ENCODE results near the gene GPR37.

GPR37 gene

GRCh38 chr7:124780056-124780455 is 14.5 kb upstream of the GPR37 start:
- intact Hi-C loops (cut with DNase I; ENCODE audit: low total_unique reads) = no loop called here
- Histone ChIP-seq H3K36me3 (no peaks in the 10 kb centered on the region), H3K9me3 (no peaks in the 10 kb centered on the region), H3K27ac (no peak overlapping the region), H3K4me1 (no peaks in the 10 kb centered on the region), H3K4me3 (no peak overlapping the region), H3K27me3 (peaks cover 0 to 5% of the 10 kb centered on the region in 2 donors)
- no peak for DNase-seq
- no peak for TF ChIP-seq CTCF (IDR thresholded peaks at IDR 0.05)

GRCh38 chr7:124779620-124780019 is 14.0 kb upstream of the GPR37 start:
- no peak for DNase-seq
- Histone ChIP-seq H3K4me3 (no peak overlapping the region), H3K27me3 (peaks cover 0 to 5% of the 10 kb centered on the region in 2 donors), H3K36me3 (no peaks in the 10 kb centered on the region), H3K9me3 (no peaks in the 10 kb centered on the region), H3K27ac (no peak overlapping the region), H3K4me1 (no peaks in the 10 kb centered on the region)
- intact Hi-C loops (cut with DNase I; ENCODE audit: low total_unique reads) = no loop called here
- no peak for TF ChIP-seq CTCF (IDR thresholded peaks at IDR 0.05)

GRCh38 chr7:124779194-124779593 is 13.6 kb upstream of the GPR37 start:
- no peak for DNase-seq
- Histone ChIP-seq H3K36me3 (no peaks in the 10 kb centered on the region), H3K27ac (no peak overlapping the region), H3K4me3 (no peak overlapping the region), H3K4me1 (no peaks in the 10 kb centered on the region), H3K9me3 (no peaks in the 10 kb centered on the region), H3K27me3 (peaks cover 0 to 5% of the 10 kb centered on the region in 2 donors)
- intact Hi-C loops (cut with DNase I; ENCODE audit: low total_unique reads) = no loop called here
- no peak for TF ChIP-seq CTCF (IDR thresholded peaks at IDR 0.05)

- Histone ChIP-seq H3K9me3 (no peaks in the 10 kb centered on the region), H3K4me3 (no peak overlapping the region), H3K4me1 (no peaks in the 10 kb centered on the region), H3K27ac (no peak overlapping the region), H3K27me3 (peaks cover 0 to 5% of the 10 kb centered on the region in 2 donors), H3K36me3 (no peaks in the 10 kb centered on the region)
- no peak for TF ChIP-seq CTCF (IDR thresholded peaks at IDR 0.05)
- DNase-seq = no peak
- intact Hi-C loops (cut with DNase I; ENCODE audit: low total_unique reads) = no loop called here
These were observed 11.7 kb upstream of the GPR37 start for GRCh38 chr7:124777268-124777667.

- Histone ChIP-seq H3K4me1 (no peaks in the 10 kb centered on the region), H3K36me3 (no peaks in the 10 kb centered on the region), H3K4me3 (no peak overlapping the region), H3K27ac (no peak overlapping the region), H3K27me3 (peaks cover 0 to 5% of the 10 kb centered on the region in 2 donors), H3K9me3 (no peaks in the 10 kb centered on the region)
- no peak for DNase-seq
- intact Hi-C loops (cut with DNase I; ENCODE audit: low total_unique reads) = no loop called here
- no peak for TF ChIP-seq CTCF (IDR thresholded peaks at IDR 0.05)
These were observed 10.6 kb upstream of the GPR37 start for GRCh38 chr7:124776153-124776552.

- Histone ChIP-seq H3K27me3 (peaks cover 0 to 5% of the 10 kb centered on the region in 2 donors), H3K4me3 (no peak overlapping the region), H3K9me3 (no peaks in the 10 kb centered on the region), H3K4me1 (no peaks in the 10 kb centered on the region), H3K36me3 (no peaks in the 10 kb centered on the region), H3K27ac (no peak overlapping the region)
- no peak for DNase-seq
- intact Hi-C loops (cut with DNase I; ENCODE audit: low total_unique reads) = no loop called here
- no peak for TF ChIP-seq CTCF (IDR thresholded peaks at IDR 0.05)
These were observed 9.8 kb upstream of the GPR37 start for GRCh38 chr7:124775422-124775821.

All from tibial artery (tissue), 4 donors.